Neural progenitor cell (in vitro differentiated cells): ENCODE measurements around the gene SPATA33. TPM values are rescaled to one million over a fixed set of nuclear protein-coding genes. Genes with fewer than 3 reads are reported as not detected.

Source experiments
- DNase-seq: peaks from one replicate; pipeline ENCODE4 v3.0.0-alpha.2; 2016; ENCODE audit warnings: low spot score
- H2AFZ ChIP-seq: fragments of 200-600 bp; sonication (generic); replicated peaks from 2 replicates; pipeline ENCODE4 v1.6.1; 2016; ENCODE audit warnings: antibody characterized with exemption
- H3F3A ChIP-seq: fragments of 200-600 bp; sonication (generic); 2 replicates; pipeline ENCODE4 v1.6.1; 2016; ENCODE audit warnings: antibody characterized with exemption, low read depth
- H3K27ac ChIP-seq: fragments of 200-600 bp; sonication (generic); 2 replicates; pipeline ENCODE4 v1.5.1; 2016; ENCODE audit warnings: mild to moderate bottlenecking
- H3K27me3 ChIP-seq: fragments of 200-600 bp; sonication (generic); 2 replicates; pipeline ENCODE4 v1.6.1; 2016; ENCODE audit warnings: mild to moderate bottlenecking, moderate library complexity
- H3K36me3 ChIP-seq: fragments of 200-600 bp; sonication (generic); 2 replicates; pipeline ENCODE4 v1.5.1; 2016
- H3K4me1 ChIP-seq: fragments of 200-600 bp; sonication (generic); 2 replicates; pipeline ENCODE4 v1.6.1; 2016; ENCODE audit warnings: mixed run types
- H3K4me2 ChIP-seq: fragments of 200-600 bp; sonication (generic); 2 replicates; pipeline ENCODE4 v1.6.1; 2016
- H3K4me3 ChIP-seq: fragments of 200-600 bp; sonication (generic); 2 replicates; pipeline ENCODE4 v1.5.1; 2016
- H3K79me2 ChIP-seq: fragments of 200-600 bp; sonication (generic); 2 replicates; pipeline ENCODE4 v1.6.1; 2016; ENCODE audit warnings: low read depth
- H3K9ac ChIP-seq: fragments of 200-600 bp; sonication (generic); 2 replicates; pipeline ENCODE4 v1.6.1; 2016
- H3K9me3 ChIP-seq: fragments of 200-600 bp; sonication (generic); 2 replicates; pipeline ENCODE4 v1.5.1; 2016; ENCODE audit warnings: low read depth
- H4K20me1 ChIP-seq: fragments of 200-600 bp; sonication (generic); 2 replicates; pipeline ENCODE4 v1.6.1; 2016; ENCODE audit warnings: low read depth
- H3K27ac Mint-ChIP-seq: 3 replicates; pipeline ENCODE4 v1.8.0; 2021; ENCODE audit warnings: mixed read lengths
- H3K27me3 Mint-ChIP-seq: 2 replicates; pipeline ENCODE4 v1.8.0; 2022; ENCODE audit warnings: low read depth, mild to moderate bottlenecking, inconsistent platforms, moderate library complexity, mixed read lengths; ENCODE audit not compliant: insufficient read depth
- H3K36me3 Mint-ChIP-seq: 3 replicates; pipeline ENCODE4 v1.8.0; 2021; ENCODE audit warnings: mixed read lengths
- H3K4me1 Mint-ChIP-seq: 3 replicates; pipeline ENCODE4 v1.8.0; 2021; ENCODE audit warnings: mixed read lengths
- H3K4me3 Mint-ChIP-seq: 3 replicates; pipeline ENCODE4 v1.8.0; 2021; ENCODE audit warnings: mild to moderate bottlenecking, moderate library complexity, mixed read lengths
- H3K9me3 Mint-ChIP-seq: 3 replicates; pipeline ENCODE4 v1.8.0; 2020; ENCODE audit warnings: mixed read lengths
- EZH2 ChIP-seq: fragments of 200-600 bp; sonication (generic); IDR thresholded peaks from 2 replicates; pipeline ENCODE4 v1.6.1; 2017; ENCODE audit warnings: antibody characterized with exemption, mild to moderate bottlenecking, moderate library complexity
- EZH2phosphoT487 ChIP-seq: fragments of 200-600 bp; sonication (generic); IDR thresholded peaks from 2 replicates; pipeline ENCODE4 v1.6.1; 2017; ENCODE audit warnings: antibody characterized with exemption
- total RNA-seq: library from RNA; depleted of rRNA; stranded (reverse); fragments of >200 nt; gene quantifications from 2 replicates; pipeline ENCODE4 v1.2.3, GENCODE V29; 2015; ENCODE audit warnings: low replicate concordance
- TF ChIP-seq, protein P1 (sequence below): fragments of 200-600 bp; sonication (generic); IDR thresholded peaks from 2 replicates; pipeline ENCODE4 v1.5.1; 2017; ENCODE audit warnings: antibody characterized with exemption, mild to moderate bottlenecking

The SPATA33 gene
- total RNA-seq, 1 donor from 2014 or later = 14.1 TPM

DNA sequence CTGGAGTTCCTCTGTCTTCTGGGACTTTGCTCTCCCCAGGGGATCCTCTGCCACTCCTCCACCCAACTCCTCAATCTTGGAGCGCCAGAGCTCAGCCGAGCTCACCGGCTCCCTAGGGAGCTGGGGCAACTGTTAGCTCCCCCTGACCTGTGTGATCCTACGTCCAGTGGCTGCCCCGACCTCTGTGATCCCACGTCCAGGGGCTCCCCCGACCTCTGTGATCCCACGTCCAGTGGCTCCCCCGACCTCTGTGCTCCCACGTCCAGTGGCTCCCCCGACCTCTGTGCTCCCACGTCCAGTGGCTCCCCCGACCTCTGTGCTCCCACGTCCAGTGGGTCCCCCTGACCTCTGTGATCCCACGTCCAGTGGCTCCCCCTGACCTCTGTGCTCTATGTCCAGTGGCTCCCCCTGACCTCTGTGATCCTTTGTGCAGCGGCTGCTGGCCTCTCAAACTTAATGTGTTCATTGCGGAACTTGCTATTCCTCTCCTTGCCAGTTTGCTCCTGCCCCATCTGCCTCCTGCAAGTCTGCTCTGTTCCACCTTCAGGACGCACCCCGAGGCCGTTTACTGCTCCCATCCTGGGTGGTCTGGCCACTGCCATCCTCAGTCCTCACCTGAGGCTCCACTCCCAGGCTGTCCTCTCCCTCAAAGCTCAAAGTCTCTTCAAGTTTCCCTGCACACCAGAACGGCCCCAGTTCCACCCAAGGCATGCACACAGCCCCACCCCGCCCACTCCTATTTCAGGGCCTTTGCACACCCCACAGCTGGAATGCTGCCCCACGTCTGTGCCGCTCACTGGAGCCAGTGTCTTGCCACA lies 60.3 kb downstream of the SPATA33 start:
- Histone ChIP-seq H3K4me3 (no peak overlapping the region), H3K4me1 (peaks cover 9% of the 10 kb centered on the region), H3K4me2 (no peak overlapping the region), H3K27ac (no peak overlapping the region), H4K20me1 (peaks cover 15% of the 10 kb centered on the region), H3F3A (peaks cover 29% of the 10 kb centered on the region), H3K36me3 (no peaks in the 10 kb centered on the region), H3K9ac (no peak overlapping the region), H3K27me3 (peaks cover 32% of the 10 kb centered on the region), H3K9me3 (no peaks in the 10 kb centered on the region), H2AFZ (no peak overlapping the region), H3K79me2 (no peaks in the 10 kb centered on the region)
- Mint-ChIP-seq H3K4me3 (peak overlapping the region; percentile 71), H3K4me1 (peaks cover 21% of the 10 kb centered on the region), H3K9me3 (no peaks in the 10 kb centered on the region), H3K36me3 (peaks cover 6% of the 10 kb centered on the region), H3K27me3 (peaks cover 19% of the 10 kb centered on the region), H3K27ac (no peak overlapping the region)
- DNase-seq = no peak
- TF ChIP-seq EZH2 (no peak), EZH2phosphoT487 (no peak)
- TF ChIP-seq, protein P1, sequence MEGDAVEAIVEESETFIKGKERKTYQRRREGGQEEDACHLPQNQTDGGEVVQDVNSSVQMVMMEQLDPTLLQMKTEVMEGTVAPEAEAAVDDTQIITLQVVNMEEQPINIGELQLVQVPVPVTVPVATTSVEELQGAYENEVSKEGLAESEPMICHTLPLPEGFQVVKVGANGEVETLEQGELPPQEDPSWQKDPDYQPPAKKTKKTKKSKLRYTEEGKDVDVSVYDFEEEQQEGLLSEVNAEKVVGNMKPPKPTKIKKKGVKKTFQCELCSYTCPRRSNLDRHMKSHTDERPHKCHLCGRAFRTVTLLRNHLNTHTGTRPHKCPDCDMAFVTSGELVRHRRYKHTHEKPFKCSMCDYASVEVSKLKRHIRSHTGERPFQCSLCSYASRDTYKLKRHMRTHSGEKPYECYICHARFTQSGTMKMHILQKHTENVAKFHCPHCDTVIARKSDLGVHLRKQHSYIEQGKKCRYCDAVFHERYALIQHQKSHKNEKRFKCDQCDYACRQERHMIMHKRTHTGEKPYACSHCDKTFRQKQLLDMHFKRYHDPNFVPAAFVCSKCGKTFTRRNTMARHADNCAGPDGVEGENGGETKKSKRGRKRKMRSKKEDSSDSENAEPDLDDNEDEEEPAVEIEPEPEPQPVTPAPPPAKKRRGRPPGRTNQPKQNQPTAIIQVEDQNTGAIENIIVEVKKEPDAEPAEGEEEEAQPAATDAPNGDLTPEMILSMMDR = no peak

Other genes with a start within 250 kb of the SPATA33 start
- gene ANKRD11, start 167.3 kb upstream of the SPATA33 start, total RNA-seq = 47.3 and 68.1 TPM in 2 replicates
- 122 and 240 TPM in 2 replicates for gene SPG7, start 149.4 kb upstream of the SPATA33 start, total RNA-seq
- 1,914 and 5,602 TPM in 2 replicates for gene RPL13, start 97.2 kb upstream of the SPATA33 start, total RNA-seq
- gene CPNE7, start 82.1 kb upstream of the SPATA33 start, total RNA-seq = 5.2 and 21.1 TPM in 2 replicates
- gene DPEP1, start 44.2 kb upstream of the SPATA33 start, total RNA-seq = 0.24 and 0.74 TPM in 2 replicates
- 34.6 and 78.5 TPM in 2 replicates for gene CHMP1A, start 128 bp upstream of the SPATA33 start, total RNA-seq
- gene CDK10, start 28.9 kb downstream of the SPATA33 start, total RNA-seq = 75.6 and 107 TPM in 2 replicates
- 7.6 and 13.2 TPM in 2 replicates for gene SPATA2L, start 43.9 kb downstream of the SPATA33 start, total RNA-seq
- gene VPS9D1, start 63.1 kb downstream of the SPATA33 start, total RNA-seq = 1.6 and 4.7 TPM in 2 replicates
- gene ZNF276, start 63.7 kb downstream of the SPATA33 start, total RNA-seq = 8.4 and 21.7 TPM in 2 replicates
- gene FANCA, start 158.8 kb downstream of the SPATA33 start, total RNA-seq = 34.6 and 43.0 TPM in 2 replicates
- 6.5 and 9.0 TPM in 2 replicates for gene SPIRE2, start 170.6 kb downstream of the SPATA33 start, total RNA-seq
- gene TCF25, start 215.8 kb downstream of the SPATA33 start, total RNA-seq = 95.6 and 127 TPM in 2 replicates